AG04450 (cell line): ENCODE measurements around the gene DEXI. TPM values are rescaled to one million over a fixed set of nuclear protein-coding genes. Genes with fewer than 3 reads are reported as not detected.

Experiments
- CTCF ChIA-PET: fragments of 300-600, 350-600 bp; formaldehyde crosslinking; extraction: SDS; loops from one replicate; lab custom pipeline; 2022; ENCODE audit warnings: antibody characterized with exemption, inconsistent platforms; lab: Charles Lee
- POLR2A ChIA-PET: fragments of 350-600 bp; formaldehyde crosslinking; extraction: SDS; loops from one replicate; lab custom pipeline; 2021; ENCODE audit warnings: antibody characterized with exemption, inconsistent platforms; lab: Yijun Ruan, JAX
- DNase-seq: peaks from one replicate; pipeline ENCODE4 v3.0.0-alpha.2; 2011; ENCODE audit warnings: low read depth, low spot score
- H3K27ac ChIP-seq: one replicate; pipeline ENCODE4 v1.5.1; 2012; ENCODE audit warnings: low read depth, low read length, control low read depth
- H3K27me3 ChIP-seq: one replicate; pipeline ENCODE4 v1.6.0; 2012; ENCODE audit warnings: low read length; ENCODE audit not compliant: control insufficient read depth, insufficient read depth
- H3K4me3 ChIP-seq: 2 replicates; pipeline ENCODE4 v1.5.1; 2011; ENCODE audit warnings: mild to moderate bottlenecking, low read depth, low read length, control low read depth
- H3K9me3 ChIP-seq: 2 replicates; pipeline ENCODE4 v1.5.1; 2012; ENCODE audit warnings: low read length; ENCODE audit not compliant: control insufficient read depth, insufficient read depth
- CTCF ChIP-seq: IDR thresholded peaks from 2 replicates; pipeline ENCODE4 v1.5.1; 2011; ENCODE audit warnings: low read depth, low read length, control low read depth, inconsistent platforms
- polyA plus RNA-seq: library from polyadenylated mRNA; depleted of rRNA; stranded (reverse); fragments of >200 nt; gene quantifications from 2 replicates; pipeline ENCODE4 v1.2.3, GENCODE V29; 2011

The DEXI gene
- polyA plus RNA-seq, 1 experiment = 37.3 TPM

DNA sequence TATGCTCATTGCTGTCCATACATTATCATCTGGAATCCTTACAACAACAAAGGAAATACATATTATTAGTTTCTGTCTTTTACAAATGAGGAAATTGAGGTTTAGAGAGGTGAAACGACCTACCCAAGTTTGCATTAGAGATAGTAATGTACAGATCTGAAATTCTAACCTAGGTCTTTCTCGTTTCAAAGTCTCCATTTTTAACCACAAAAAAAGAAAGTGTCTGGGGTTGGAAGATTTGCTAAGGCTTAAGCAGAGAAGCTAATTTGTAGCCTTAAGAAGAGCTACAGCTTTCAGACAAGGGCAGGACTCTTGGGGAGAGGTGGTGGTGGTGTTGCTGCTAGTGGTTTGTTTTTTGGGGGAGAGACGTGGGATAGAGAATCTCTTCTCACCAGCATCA is 46.1 kb downstream of the DEXI start:
- TF ChIP-seq CTCF = no peak
- DNase-seq = no peak
- Histone ChIP-seq H3K27ac (no peak overlapping the region), H3K4me3 (no peak overlapping the region), H3K9me3 (no peaks in the 10 kb centered on the region; the same call in 1 of the 2 replicates), H3K27me3 (no peaks in the 10 kb centered on the region)
- POLR2A ChIA-PET = no interaction called here
- CTCF ChIA-PET = no interaction called here

DNA sequence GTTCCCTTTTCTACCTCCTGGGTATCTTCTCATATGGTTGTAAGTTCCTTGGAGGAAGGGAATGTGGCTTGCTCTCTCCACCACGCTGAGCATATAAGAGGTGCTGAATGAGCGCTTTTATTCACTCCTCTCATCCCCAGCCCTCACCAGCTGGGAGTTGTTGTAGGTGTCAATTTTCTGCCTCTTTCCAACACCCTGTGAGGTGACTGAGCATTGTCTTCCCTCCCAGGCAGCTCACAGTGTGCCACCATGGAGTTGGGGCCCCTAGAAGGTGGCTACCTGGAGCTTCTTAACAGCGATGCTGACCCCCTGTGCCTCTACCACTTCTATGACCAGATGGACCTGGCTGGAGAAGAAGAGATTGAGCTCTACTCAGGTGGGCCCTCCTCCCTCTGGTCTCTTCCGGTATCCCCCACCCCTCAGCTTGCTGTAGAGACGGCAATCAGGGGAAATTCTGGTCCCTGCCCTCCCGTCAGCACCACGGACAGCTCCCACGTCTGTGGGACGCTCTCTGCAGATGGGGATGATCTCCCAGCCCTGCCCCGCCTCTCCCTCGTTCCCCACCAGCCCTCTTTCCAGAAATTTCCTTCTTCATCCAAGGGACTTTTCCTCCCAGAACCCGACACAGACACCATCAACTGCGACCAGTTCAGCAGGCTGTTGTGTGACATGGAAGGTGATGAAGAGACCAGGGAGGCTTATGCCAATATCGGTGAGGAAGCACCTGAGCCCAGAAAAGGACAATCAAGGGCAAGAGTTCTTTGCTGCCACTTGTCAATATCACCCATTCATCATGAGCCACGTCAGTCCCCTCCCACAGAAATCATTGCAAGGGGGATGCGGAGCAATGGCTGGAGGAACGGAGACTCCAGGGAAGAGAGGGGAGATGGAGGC is 47.0 kb downstream of the DEXI start:
- no peak for DNase-seq
- TF ChIP-seq CTCF = no peak
- ChIA-PET CTCF (no interaction called here), POLR2A (no interaction called here)
- Histone ChIP-seq H3K27me3 (peaks cover 2% of the 10 kb centered on the region), H3K27ac (no peak overlapping the region), H3K4me3 (no peak overlapping the region), H3K9me3 (no peaks in the 10 kb centered on the region; the same call in 1 of the 2 replicates)

DNA sequence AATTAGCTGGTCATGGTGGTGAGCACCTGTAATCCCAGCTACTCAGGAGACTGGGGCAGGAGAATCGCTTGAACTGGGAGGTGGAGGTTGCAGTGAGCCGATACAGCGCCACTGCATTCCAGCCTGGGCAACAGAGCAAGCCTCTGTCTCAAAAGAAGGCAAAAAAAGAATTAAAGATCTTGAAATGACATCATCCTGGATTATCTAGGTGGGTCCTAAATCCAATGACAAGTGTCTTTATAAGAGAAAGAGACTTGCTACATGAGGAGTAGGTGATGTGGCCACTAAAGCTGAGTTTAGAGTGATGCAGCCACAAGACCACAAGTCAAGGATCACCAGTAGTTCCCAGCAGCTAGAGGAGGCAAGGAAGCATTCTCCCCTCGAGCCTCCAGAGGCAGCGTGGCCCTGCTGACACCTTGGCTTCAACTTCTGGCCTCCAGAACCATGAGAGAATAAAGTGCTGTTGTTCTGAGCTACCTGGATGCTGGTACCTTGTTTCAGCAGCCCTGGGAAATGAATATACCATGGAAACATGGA is 49.4 kb downstream of the DEXI start:
- Histone ChIP-seq H3K27ac (no peak overlapping the region), H3K9me3 (no peaks in the 10 kb centered on the region; the same call in 1 of the 2 replicates), H3K4me3 (no peak overlapping the region), H3K27me3 (peaks cover 7% of the 10 kb centered on the region)
- CTCF ChIA-PET = interaction anchor here (0.6 kb wide), 1 partner anchor 26 kb away, joined by 3 read pairs; no protein-coding TSS in a partner anchor
- TF ChIP-seq CTCF = no peak
- POLR2A ChIA-PET = no interaction called here
- no peak for DNase-seq

GRCh38 chr16:10889855-10890254 is 52.4 kb downstream of the DEXI start:
- ChIA-PET POLR2A (no interaction called here), CTCF (interaction anchor here (2.1 kb wide), 1 partner anchor 29 kb away, joined by 12 read pairs; no protein-coding TSS in a partner anchor)
- H3K27me3 ChIP-seq = peaks cover 16% of the 10 kb centered on the region
- H3K9me3 ChIP-seq = no peaks in the 10 kb centered on the region; the same call in 1 of the 2 replicates
- H3K4me3 ChIP-seq = no peak overlapping the region
- H3K27ac ChIP-seq = no peak overlapping the region
- DNase-seq = no peak
- no peak for TF ChIP-seq CTCF
